Activated naive CD8-positive, alpha-beta T cell treated with anti-CD3 and anti-CD28 coated beads, Interleukin-2, amount 10 ng/mL, durations not matched to agents 7 days and 5 days (primary cell): ENCODE data around the gene MPV17. TPM values are rescaled to one million over a fixed set of nuclear protein-coding genes. Genes with fewer than 3 reads are reported as not detected.

Experiments
- ATAC-seq: fragments of 150-1000 bp; cut with Tn5 transposase; one replicate; pipeline ENCODE4 v1.10.0; 2021; ENCODE audit warnings: low read depth, moderate library complexity
- POLR2A ChIA-PET: fragments of 350-600 bp; sonication (Branson Sonifier 250); formaldehyde crosslinking; loops from one replicate; lab custom pipeline; 2021; ENCODE audit warnings: antibody characterized with exemption; lab: Charles Lee
- DNase-seq: peaks from one replicate; pipeline ENCODE4 v3.0.0; 2021
- H3K27ac Mint-ChIP-seq: one replicate; pipeline ENCODE4 v1.8.0; 2022; ENCODE audit warnings: mild to moderate bottlenecking, mixed read lengths
- H3K27me3 Mint-ChIP-seq: one replicate; pipeline ENCODE4 v1.8.0; 2022; ENCODE audit warnings: mild to moderate bottlenecking, moderate library complexity, mixed read lengths
- H3K36me3 Mint-ChIP-seq: one replicate; pipeline ENCODE4 v1.8.0; 2021; ENCODE audit warnings: mild to moderate bottlenecking, mixed read lengths
- H3K4me1 Mint-ChIP-seq: one replicate; pipeline ENCODE4 v1.8.0; 2021; ENCODE audit warnings: mixed read lengths
- H3K4me3 Mint-ChIP-seq: one replicate; pipeline ENCODE4 v1.8.0; 2022; ENCODE audit warnings: mild to moderate bottlenecking, moderate library complexity, mixed read lengths
- H3K9me3 Mint-ChIP-seq: one replicate; pipeline ENCODE4 v1.8.0; 2021; ENCODE audit warnings: mixed read lengths
- total RNA-seq, 2 experiments: library from RNA; stranded (reverse); gene quantifications; one replicate each; pipeline ENCODE4 v1.2.3, GENCODE V29; 2021

The MPV17 gene
- total RNA-seq = 100 to 1,000 TPM in 1 of 2 experiments, 10 to 100 TPM in 1; 93.4 to 100 TPM

GRCh38 chr2:27322766-27323595 is at the start of gene MPV17:
Gene MPV17 (minus strand): TSS chr2:27323097. CDS start chr2:27322517, 580 bp downstream.
- Mint-ChIP-seq H3K27me3 (no peaks in the 10 kb centered on the region), H3K27ac (peak within 1 kb of the TSS; percentile 95), H3K9me3 (no peaks in the 10 kb centered on the region), H3K36me3 (peaks cover 15% of the 10 kb centered on the region), H3K4me3 (peak within 1 kb of the TSS; percentile 97), H3K4me1 (peaks cover 13% of the 10 kb centered on the region)
- DNase-seq (peak; percentile 85), ATAC-seq (peak; percentile 90)
- POLR2A ChIA-PET = interaction anchor here (0.5 to 3.0 kb wide), 15 partner anchors 13 to 1101 kb away, joined by 3 to 15 read pairs (median 4); partner anchors contain the start of genes AGBL5, EIF2B4, GTF3C2 and KHK

GRCh38 chr2:27370816-27371620 is 48.1 kb upstream of the MPV17 start:
- Mint-ChIP-seq H3K36me3 (peaks cover 35% of the 10 kb centered on the region), H3K4me1 (peaks cover 35% of the 10 kb centered on the region), H3K9me3 (no peaks in the 10 kb centered on the region), H3K4me3 (peak overlapping the region; percentile 100), H3K27me3 (no peaks in the 10 kb centered on the region), H3K27ac (peak overlapping the region; percentile 98)
- DNase-seq = no peak
- POLR2A ChIA-PET = interaction anchor here (0.7 to 5.4 kb wide), 9 partner anchors 9 to 293 kb away, joined by 3 to 55 read pairs (median 15); partner anchors contain the start of genes GTF3C2, MPV17, NRBP1 and PPM1G
- peak; percentile 11 for ATAC-seq

- peaks cover 35% of the 10 kb centered on the region for H3K36me3 Mint-ChIP-seq
- DNase-seq (peak; percentile 98), ATAC-seq (peak; percentile 93)
- no peaks in the 10 kb centered on the region for H3K27me3 Mint-ChIP-seq
- H3K4me3 Mint-ChIP-seq = peak within 1 kb of the TSS; percentile 100
- no peaks in the 10 kb centered on the region for H3K9me3 Mint-ChIP-seq
- POLR2A ChIA-PET = interaction anchor here (1.1 to 5.4 kb wide), 9 partner anchors 10 to 294 kb away, joined by 4 to 55 read pairs (median 15); partner anchors contain the start of genes ATRAID, GTF3C2, MPV17 and NRBP1
- H3K27ac Mint-ChIP-seq = peak within 1 kb of the TSS; percentile 98
- H3K4me1 Mint-ChIP-seq = peaks cover 35% of the 10 kb centered on the region
These were observed 47.3 kb upstream of the MPV17 start, which contains the start of the genes EIF2B4 and SNX17 for GRCh38 chr2:27370026-27370815. Gene EIF2B4 (minus strand): TSS chr2:27370338. CDS start chr2:27370314, 24 bp downstream. Gene SNX17 (plus strand): TSS chr2:27370616. CDS start chr2:27370744, 128 bp downstream.

GRCh38 chr2:27369471-27370025 is 46.7 kb upstream of the MPV17 start:
- peak overlapping the region; percentile 96 for H3K27ac Mint-ChIP-seq

GRCh38 chr2:27363933-27364332 is 41.0 kb upstream of the MPV17 start:
- DNase-seq = no peak
- H3K4me1 Mint-ChIP-seq = peaks cover 10% of the 10 kb centered on the region
- no peaks in the 10 kb centered on the region for H3K9me3 Mint-ChIP-seq
- POLR2A ChIA-PET = interaction anchor here (1.0 kb wide), 1 partner anchor 16 kb away, joined by 4 read pairs; the partner anchor contains the start of gene ZNF513
- H3K27ac Mint-ChIP-seq = no peak overlapping the region
- no peak overlapping the region for H3K4me3 Mint-ChIP-seq
- ATAC-seq = no peak
- H3K36me3 Mint-ChIP-seq = peaks cover 16% of the 10 kb centered on the region
- H3K27me3 Mint-ChIP-seq = no peaks in the 10 kb centered on the region

More at GRCh38 chr2:27369471-27370025, 46.7 kb upstream of the MPV17 start:
- ATAC-seq (no peak), DNase-seq (no peak)
- Mint-ChIP-seq H3K36me3 (peaks cover 34% of the 10 kb centered on the region), H3K9me3 (no peaks in the 10 kb centered on the region), H3K4me1 (peaks cover 35% of the 10 kb centered on the region), H3K27me3 (no peaks in the 10 kb centered on the region), H3K4me3 (peak overlapping the region; percentile 100)
- POLR2A ChIA-PET = interaction anchor here (1.0 to 5.4 kb wide), 9 partner anchors 9 to 158 kb away, joined by 3 to 55 read pairs (median 15); partner anchors contain the start of genes ATRAID, GTF3C2, MPV17 and NRBP1

GRCh38 chr2:27362678-27363420 is 40.0 kb upstream of the MPV17 start:
- no peak for ATAC-seq
- POLR2A ChIA-PET = interaction anchor here (0.7 to 1.4 kb wide), 2 partner anchors 11 to 455 kb away, joined by 3 to 4 read pairs; no protein-coding TSS in a partner anchor
- DNase-seq = no peak
- H3K4me1 Mint-ChIP-seq = peaks cover 11% of the 10 kb centered on the region
- H3K9me3 Mint-ChIP-seq = no peaks in the 10 kb centered on the region
- no peaks in the 10 kb centered on the region for H3K27me3 Mint-ChIP-seq
- H3K4me3 Mint-ChIP-seq = no peak overlapping the region
- peak overlapping the region; percentile 1 for H3K27ac Mint-ChIP-seq
- peaks cover 16% of the 10 kb centered on the region for H3K36me3 Mint-ChIP-seq

GRCh38 chr2:27356382-27357181 is 33.7 kb upstream of the MPV17 start, which contains the start of gene GTF3C2:
Gene GTF3C2 (minus strand): TSS chr2:27356764. CDS start chr2:27343554, 13,210 bp downstream.
- POLR2A ChIA-PET = interaction anchor here (0.7 to 2.9 kb wide), 8 partner anchors 9 to 306 kb away, joined by 3 to 48 read pairs (median 8); partner anchors contain the start of genes EIF2B4, MPV17, NRBP1 and PPM1G
- Mint-ChIP-seq H3K36me3 (peaks cover 9% of the 10 kb centered on the region), H3K4me1 (peaks cover 34% of the 10 kb centered on the region)

GRCh38 chr2:27356056-27356381 is 33.1 kb upstream of the MPV17 start:
- POLR2A ChIA-PET = interaction anchor here (1.0 to 2.9 kb wide), 6 partner anchors 10 to 73 kb away, joined by 4 to 48 read pairs (median 11); partner anchors contain the start of genes EIF2B4, MPV17, NRBP1 and PPM1G
- peak overlapping the region; percentile 99 for H3K27ac Mint-ChIP-seq
- H3K36me3 Mint-ChIP-seq = peaks cover 9% of the 10 kb centered on the region
- DNase-seq = no peak
- H3K4me3 Mint-ChIP-seq = peak overlapping the region; percentile 97
- H3K9me3 Mint-ChIP-seq = no peaks in the 10 kb centered on the region
- peak; percentile 43 for ATAC-seq
- no peaks in the 10 kb centered on the region for H3K27me3 Mint-ChIP-seq
- H3K4me1 Mint-ChIP-seq = peaks cover 37% of the 10 kb centered on the region

More at GRCh38 chr2:27356382-27357181, 33.7 kb upstream of the MPV17 start, which contains the start of gene GTF3C2:
- no peaks in the 10 kb centered on the region for H3K27me3 Mint-ChIP-seq
- H3K27ac Mint-ChIP-seq = peak within 1 kb of the TSS; percentile 99
- H3K4me3 Mint-ChIP-seq = peak within 1 kb of the TSS; percentile 97
- no peaks in the 10 kb centered on the region for H3K9me3 Mint-ChIP-seq
- DNase-seq (peak; percentile 88), ATAC-seq (peak; percentile 80)

GRCh38 chr2:27354597-27354927 is 31.7 kb upstream of the MPV17 start:
- POLR2A ChIA-PET = interaction anchor here (0.6 to 2.9 kb wide), 6 partner anchors 9 to 309 kb away, joined by 3 to 9 read pairs (median 4); partner anchors contain the start of genes EIF2B4, MPV17, PPM1G and SNX17
- H3K9me3 Mint-ChIP-seq = no peaks in the 10 kb centered on the region
- H3K27me3 Mint-ChIP-seq = no peaks in the 10 kb centered on the region
- H3K36me3 Mint-ChIP-seq = peaks cover 11% of the 10 kb centered on the region
- H3K4me3 Mint-ChIP-seq = peak overlapping the region; percentile 51
- no peak for DNase-seq
- H3K27ac Mint-ChIP-seq = no peak overlapping the region
- peaks cover 41% of the 10 kb centered on the region for H3K4me1 Mint-ChIP-seq
- ATAC-seq = no peak

- ATAC-seq = no peak
- H3K4me1 Mint-ChIP-seq = peaks cover 41% of the 10 kb centered on the region
- H3K9me3 Mint-ChIP-seq = no peaks in the 10 kb centered on the region
- H3K27ac Mint-ChIP-seq = peak overlapping the region; percentile 52
- peak overlapping the region; percentile 51 for H3K4me3 Mint-ChIP-seq
- H3K27me3 Mint-ChIP-seq = no peaks in the 10 kb centered on the region
- peaks cover 13% of the 10 kb centered on the region for H3K36me3 Mint-ChIP-seq
- POLR2A ChIA-PET = interaction anchor here (0.6 to 2.9 kb wide), 8 partner anchors 8 to 309 kb away, joined by 3 to 9 read pairs (median 4); partner anchors contain the start of genes EIF2B4, MPV17, PPM1G and SNX17
- DNase-seq = no peak
These were observed 31.1 kb upstream of the MPV17 start for GRCh38 chr2:27353762-27354596.
